Esophagus muscularis mucosa (tissue), 4 donors: ENCODE data around the gene COPRS. TPM values are rescaled to one million over a fixed set of nuclear protein-coding genes. Genes with fewer than 3 reads are reported as not detected.

ENCODE experiments used
- DNase-seq: peaks from one replicate; pipeline ENCODE4 v3.0.0-alpha.2; 2017; ENCODE audit errors: extremely low spot score
- H3K27ac ChIP-seq, 4 donors: fragments of 200-600 bp; sonication (generic); replicated peaks in 1 of 4; 1 replicate in 3 of 4; 2 replicates in 1 of 4; pipeline ENCODE4 v1.5.1; 2016 to 2019; ENCODE audit warnings: mild to moderate bottlenecking in 1 of 4
- H3K27me3 ChIP-seq, 4 donors: fragments of 200-600 bp; sonication (generic); one replicate each; pipeline versions ENCODE4 v1.5.1 to v1.6.0; 2016 to 2019
- H3K36me3 ChIP-seq, 4 donors: fragments of 200-600 bp; sonication (generic); one replicate each; pipeline ENCODE4 v1.5.1; 2016 to 2019
- H3K4me1 ChIP-seq, 4 donors: fragments of 200-600 bp; sonication (generic); one replicate each; pipeline ENCODE4 v1.5.1; 2016 to 2019
- H3K4me3 ChIP-seq, 4 donors: fragments of 200-600 bp; sonication (generic); 1 replicate in 2 of 4; 2 replicates in 2 of 4; pipeline ENCODE4 v1.5.1; 2016 to 2019; ENCODE audit warnings: mild to moderate bottlenecking in 4 of 4, moderate library complexity in 1 of 4
- H3K9me3 ChIP-seq, 4 donors: fragments of 200-600 bp; sonication (generic); 1 replicate in 3 of 4; 2 replicates in 1 of 4; pipeline ENCODE4 v1.5.1; 2016 to 2019
- CTCF ChIP-seq, 3 experiments: fragments of 200-600 bp in 2 of 3; fragments of 450-650 bp in 1 of 3; sonication (generic) in 2 of 3; IDR thresholded peaks; one replicate each; pipeline ENCODE4 v1.5.1; 2017 to 2019; ENCODE audit warnings: antibody characterized with exemption in 3 of 3, mild to moderate bottlenecking in 2 of 3, moderate library complexity in 1 of 3
- EP300 ChIP-seq: sonication (generic); formaldehyde crosslinking; IDR thresholded peaks from one replicate; pipeline ENCODE4 v1.6.1; 2017; ENCODE audit warnings: antibody characterized with exemption
- POLR2A ChIP-seq: fragments of 450-650 bp; IDR thresholded peaks from one replicate; pipeline ENCODE4 v1.6.1; 2017; ENCODE audit warnings: antibody characterized with exemption, moderate library complexity, mild to moderate bottlenecking, low read depth
- POLR2AphosphoS5 ChIP-seq, 2 donors: sonication (generic); formaldehyde crosslinking; IDR thresholded peaks; one replicate each; pipeline ENCODE4 v1.6.1; 2017; ENCODE audit warnings: antibody characterized with exemption in 2 of 2
- WGBS: methylation state at CpG from one replicate; pipeline ENCODE4 v1.1.5; 2018; 5-methylcytosine and 5-hydroxymethylcytosine counted together
- intact Hi-C: fragments of 100-400 bp; cut with DNase I; formaldehyde crosslinking; loops from one replicate; pipeline ENCODE4 v1.15.1; 2023
- total RNA-seq, 4 donors: library from RNA; depleted of rRNA; stranded (reverse); fragments of >200 nt; gene quantifications; one replicate each; pipeline versions ENCODE4 v1.1.0 to v1.2.1, GENCODE V29; 2016

The COPRS gene
- total RNA-seq, 4 donors from 2014 or later: 123 to 141 (median 129) TPM

- intact Hi-C loops: loop anchor here (1.0 to 10.0 kb wide), 3 partner anchors 98 to 284 kb away; no protein-coding TSS in a partner anchor
- TF ChIP-seq POLR2A (no peak), EP300 (no peak), CTCF (IDR thresholded peaks at IDR 0.05) (peak; percentile 96 to 97 (median 97)), POLR2AphosphoS5 (IDR thresholded peaks at IDR 0.05) (peak; percentile 14 to 43)
- Histone ChIP-seq H3K4me1 (peaks cover 20 to 55% (median 38%) of the 10 kb centered on the region in 4 donors), H3K4me3 (peak overlapping the region; percentile 18 to 39 (median 25)), H3K27me3 (no peaks in the 10 kb centered on the region), H3K36me3 (no peaks in the 10 kb centered on the region), H3K9me3 (no peaks in the 10 kb centered on the region), H3K27ac (peak overlapping the region; percentile 62 to 82 (median 72))
- DNase-seq: no peak
- 20% methylated on average over 17 of the region's 22 CpGs for WGBS
These were observed 16.6 kb downstream of the COPRS start for GRCh38 chr17:31842195-31843069.

- Histone ChIP-seq H3K4me3 (no peak overlapping the region), H3K9me3 (no peaks in the 10 kb centered on the region), H3K27ac (no peak overlapping the region), H3K4me1 (peaks cover 20 to 55% (median 38%) of the 10 kb centered on the region in 4 donors), H3K36me3 (no peaks in the 10 kb centered on the region), H3K27me3 (no peaks in the 10 kb centered on the region)
- WGBS: 70% methylated on average over 5 of the region's 5 CpGs
- TF ChIP-seq POLR2AphosphoS5 (IDR thresholded peaks at IDR 0.05) (no peak), CTCF (IDR thresholded peaks at IDR 0.05) (no peak), POLR2A (no peak), EP300 (no peak)
- DNase-seq: no peak
- intact Hi-C loops: loop anchor here (1.0 to 10.0 kb wide), 3 partner anchors 97 to 284 kb away; no protein-coding TSS in a partner anchor
These were observed 17.2 kb downstream of the COPRS start for GRCh38 chr17:31841850-31842194.

GRCh38 chr17:31838636-31839225 is 20.3 kb downstream of the COPRS start:
- H3K36me3 ChIP-seq: no peaks in the 10 kb centered on the region
- no peak for DNase-seq
- intact Hi-C loops: no loop called here
- H3K9me3 ChIP-seq: no peaks in the 10 kb centered on the region
- no peak overlapping the region for H3K27ac ChIP-seq
- no peak overlapping the region for H3K4me3 ChIP-seq
- peaks cover 16 to 32% (median 30%) of the 10 kb centered on the region in 4 donors for H3K4me1 ChIP-seq
- TF ChIP-seq POLR2A (no peak), POLR2AphosphoS5 (IDR thresholded peaks at IDR 0.05) (no peak), EP300 (no peak), CTCF (IDR thresholded peaks at IDR 0.05) (no peak)
- WGBS: 94% methylated on average over 3 of the region's 5 CpGs
- H3K27me3 ChIP-seq: no peaks in the 10 kb centered on the region

GRCh38 chr17:31835984-31836383 is 23.1 kb downstream of the COPRS start:
- H3K4me1 ChIP-seq: peaks cover 0 to 6% (median 5%) of the 10 kb centered on the region in 4 donors
- no peaks in the 10 kb centered on the region for H3K9me3 ChIP-seq
- DNase-seq: no peak
- no peaks in the 10 kb centered on the region for H3K27me3 ChIP-seq
- intact Hi-C loops: no loop called here
- H3K4me3 ChIP-seq: no peak overlapping the region
- no peak overlapping the region for H3K27ac ChIP-seq
- H3K36me3 ChIP-seq: no peaks in the 10 kb centered on the region
- 83% methylated on average over 4 of the region's 4 CpGs for WGBS
- TF ChIP-seq CTCF (IDR thresholded peaks at IDR 0.05): no peak
- TF ChIP-seq EP300: no peak
- TF ChIP-seq POLR2AphosphoS5 (IDR thresholded peaks at IDR 0.05): no peak
- TF ChIP-seq POLR2A: no peak
